Endometrial microvascular endothelial cells (primary cell): ENCODE measurements around the gene MEMO1. TPM values are rescaled to one million over a fixed set of nuclear protein-coding genes. Genes with fewer than 3 reads are reported as not detected.
"Not testable (repeated sequence)": the region's sequence is repeated elsewhere in the genome, so short reads cannot be mapped to it uniquely, and the experiment has no call there.

ENCODE experiments used
- in situ Hi-C: cut with HindIII; loops from 2 replicates; pipeline ENCODE4 v1.10.0; 2017; ENCODE audit warnings: low sequenced_read_pairs, low pct_unique_long_range_greater_than_20kb; ENCODE audit errors: inconsistent ontology term
- total RNA-seq: library from RNA; depleted of rRNA; stranded (reverse); fragments of >200 nt; gene quantifications from one replicate; pipeline ENCODE4 v1.2.3, GENCODE V29; 2015; ENCODE audit errors: inconsistent ontology term

Gene MEMO1
- total RNA-seq, 1 donor from 2014 or later, result 77.0 TPM

GRCh38 chr2:31931916-31932315, 78.9 kb downstream of the MEMO1 start:
- in situ Hi-C loops, result no loop called here

- in situ Hi-C loops, result no loop called here
These were observed 85.3 kb downstream of the MEMO1 start for GRCh38 chr2:31925517-31925916.

- in situ Hi-C loops, result no loop called here
These were observed 87.1 kb downstream of the MEMO1 start for GRCh38 chr2:31923662-31924061.

GRCh38 chr2:31922542-31923408, 88.0 kb downstream of the MEMO1 start:
- in situ Hi-C loops, result no loop called here

GRCh38 chr2:31920962-31921361, 89.8 kb downstream of the MEMO1 start:
- in situ Hi-C loops, result no loop called here

GRCh38 chr2:31919499-31919898, 91.3 kb downstream of the MEMO1 start:
- in situ Hi-C loops, result no loop called here

- in situ Hi-C loops, result no loop called here
These were observed 101.1 kb downstream of the MEMO1 start for GRCh38 chr2:31909661-31910060.

- in situ Hi-C loops, result not testable (repeated sequence)
These were observed 103.3 kb downstream of the MEMO1 start for GRCh38 chr2:31907491-31907890.

- in situ Hi-C loops, result no loop called here
These were observed 107.6 kb downstream of the MEMO1 start for GRCh38 chr2:31903109-31903780.

- in situ Hi-C loops, result no loop called here
These were observed 108.9 kb downstream of the MEMO1 start for GRCh38 chr2:31901900-31902299.

- in situ Hi-C loops, result not testable (repeated sequence)
These were observed 110.7 kb downstream of the MEMO1 start for GRCh38 chr2:31900156-31900555.

- in situ Hi-C loops, result not testable (repeated sequence)
These were observed 112.5 kb downstream of the MEMO1 start for GRCh38 chr2:31898346-31898745.

- in situ Hi-C loops, result not testable (repeated sequence)
These were observed 113.5 kb downstream of the MEMO1 start for GRCh38 chr2:31897340-31897739.

- in situ Hi-C loops, result no loop called here
These were observed 114.5 kb downstream of the MEMO1 start for GRCh38 chr2:31896293-31896692.

- in situ Hi-C loops, result no loop called here
These were observed 116.2 kb downstream of the MEMO1 start for GRCh38 chr2:31894656-31895055.

GRCh38 chr2:31893094-31893493, 117.7 kb downstream of the MEMO1 start:
- in situ Hi-C loops, result no loop called here

GRCh38 chr2:31889044-31889443, 121.8 kb downstream of the MEMO1 start:
- in situ Hi-C loops, result no loop called here

- in situ Hi-C loops, result no loop called here
These were observed 122.3 kb downstream of the MEMO1 start for GRCh38 chr2:31888550-31888949.

GRCh38 chr2:31886700-31887099, 124.1 kb downstream of the MEMO1 start:
- in situ Hi-C loops, result no loop called here

- in situ Hi-C loops, result no loop called here
These were observed 133.8 kb downstream of the MEMO1 start for GRCh38 chr2:31877008-31877407.
